SU-DHL-6 (cell line): ENCODE data around the gene CDKAL1.

Experiments
- EZH2phosphoT487 ChIP-seq: fragments of 200-600 bp; sonication (generic), shearing (Covaris generic); conservative IDR thresholded peaks from 2 replicates; pipeline ENCODE4 v1.6.1; 2018; ENCODE audit warnings: mild to moderate bottlenecking, antibody characterized with exemption, low read length, moderate library complexity, mixed read lengths
- TF ChIP-seq, protein P1 (sequence below): fragments of 200-600 bp; sonication (generic); IDR thresholded peaks from one replicate; pipeline ENCODE4 v1.5.1; 2017; ENCODE audit warnings: antibody characterized with exemption, mild to moderate bottlenecking, low read length, moderate library complexity; ENCODE audit not compliant: insufficient read depth, poor library complexity, severe bottlenecking

DNA sequence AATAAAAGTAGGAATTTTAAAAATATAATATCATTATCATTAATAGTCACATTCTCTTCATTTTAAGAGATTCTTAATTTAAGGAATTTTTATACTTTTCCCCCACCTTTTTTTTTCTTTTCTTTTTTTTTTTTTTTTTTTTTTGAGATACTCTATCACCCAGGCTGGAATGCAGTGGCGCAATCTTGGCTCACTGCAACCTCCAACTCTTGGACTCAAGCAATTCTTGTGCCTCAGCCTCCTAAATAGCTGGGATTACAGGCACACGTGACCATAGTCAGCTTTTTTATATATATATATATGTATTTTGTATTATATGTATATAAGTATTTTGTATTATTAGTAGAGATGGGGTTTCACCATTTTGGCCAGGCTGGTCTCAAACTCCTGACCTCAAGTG, 457.7 kb downstream of the CDKAL1 start:
- TF ChIP-seq, protein P1, sequence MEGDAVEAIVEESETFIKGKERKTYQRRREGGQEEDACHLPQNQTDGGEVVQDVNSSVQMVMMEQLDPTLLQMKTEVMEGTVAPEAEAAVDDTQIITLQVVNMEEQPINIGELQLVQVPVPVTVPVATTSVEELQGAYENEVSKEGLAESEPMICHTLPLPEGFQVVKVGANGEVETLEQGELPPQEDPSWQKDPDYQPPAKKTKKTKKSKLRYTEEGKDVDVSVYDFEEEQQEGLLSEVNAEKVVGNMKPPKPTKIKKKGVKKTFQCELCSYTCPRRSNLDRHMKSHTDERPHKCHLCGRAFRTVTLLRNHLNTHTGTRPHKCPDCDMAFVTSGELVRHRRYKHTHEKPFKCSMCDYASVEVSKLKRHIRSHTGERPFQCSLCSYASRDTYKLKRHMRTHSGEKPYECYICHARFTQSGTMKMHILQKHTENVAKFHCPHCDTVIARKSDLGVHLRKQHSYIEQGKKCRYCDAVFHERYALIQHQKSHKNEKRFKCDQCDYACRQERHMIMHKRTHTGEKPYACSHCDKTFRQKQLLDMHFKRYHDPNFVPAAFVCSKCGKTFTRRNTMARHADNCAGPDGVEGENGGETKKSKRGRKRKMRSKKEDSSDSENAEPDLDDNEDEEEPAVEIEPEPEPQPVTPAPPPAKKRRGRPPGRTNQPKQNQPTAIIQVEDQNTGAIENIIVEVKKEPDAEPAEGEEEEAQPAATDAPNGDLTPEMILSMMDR: no peak
- no peak for TF ChIP-seq EZH2phosphoT487
